Esophagus squamous epithelium (tissue), 5 donors: ENCODE data around the gene MCM3AP. TPM values are rescaled to one million over a fixed set of nuclear protein-coding genes. Genes with fewer than 3 reads are reported as not detected.

ENCODE experiments used
- DNase-seq: peaks from one replicate; lab custom pipeline; 2025; lab: John Stamatoyannopoulos, UW
- H3K27ac ChIP-seq, 4 donors: fragments of 200-600 bp; sonication (generic); one replicate each; pipeline ENCODE4 v1.5.1; 2016 to 2019; ENCODE audit warnings: mild to moderate bottlenecking in 1 of 4
- H3K27me3 ChIP-seq, 4 donors: fragments of 200-600 bp; sonication (generic); 1 replicate in 3 of 4; 2 replicates in 1 of 4; pipeline versions ENCODE4 v1.5.1 to v1.6.0; 2017 to 2021; ENCODE audit warnings: antibody characterized with exemption in 1 of 4
- H3K36me3 ChIP-seq, 3 donors: fragments of 200-600 bp; sonication (generic); one replicate each; pipeline ENCODE4 v1.5.1; 2016 to 2019
- H3K4me1 ChIP-seq, 3 donors: fragments of 200-600 bp; sonication (generic); one replicate each; pipeline ENCODE4 v1.5.1; 2017 to 2019
- H3K4me3 ChIP-seq, 4 donors: fragments of 200-600 bp; sonication (generic); 1 replicate in 3 of 4; 2 replicates in 1 of 4; pipeline ENCODE4 v1.5.1; 2016 to 2019; ENCODE audit warnings: mild to moderate bottlenecking in 2 of 4, moderate library complexity in 1 of 4
- H3K9me3 ChIP-seq, 3 donors: fragments of 200-600 bp; sonication (generic); one replicate each; pipeline ENCODE4 v1.5.1; 2016 to 2019
- POLR2A ChIP-seq, 4 donors: fragments of 450-650 bp; IDR thresholded peaks; one replicate each; pipeline ENCODE4 v1.6.1; 2017; ENCODE audit warnings: antibody characterized with exemption in 4 of 4, mild to moderate bottlenecking in 4 of 4, moderate library complexity in 3 of 4
- WGBS, 2 donors: methylation state at CpG; one replicate each; pipeline ENCODE4 v1.1.5; 2018; 5-methylcytosine and 5-hydroxymethylcytosine counted together
- intact Hi-C: fragments of 100-400 bp; cut with DNase I; formaldehyde crosslinking; loops from one replicate; pipeline ENCODE4 v1.15.0; 2022
- total RNA-seq, 4 donors: library from RNA; depleted of rRNA; stranded (reverse); fragments of >200 nt; gene quantifications; one replicate each; pipeline ENCODE4 v1.1.0, GENCODE V29; 2016
- TF ChIP-seq, protein P1 (sequence below), 6 experiments: fragments of 450-650 bp in 4 of 6; fragments of 200-600 bp in 2 of 6; sonication (generic) in 2 of 6; IDR thresholded peaks; one replicate each; pipeline ENCODE4 v1.5.1; 2016 to 2019; ENCODE audit warnings: antibody characterized with exemption in 6 of 6, mild to moderate bottlenecking in 4 of 6, moderate library complexity in 4 of 6
- donor health status: DM: yes; HTN: yes; CAD: no.

MCM3AP gene
- total RNA-seq, 4 donors from 2014 or later, result 31.3 to 72.7 (median 63.2) TPM

DNA sequence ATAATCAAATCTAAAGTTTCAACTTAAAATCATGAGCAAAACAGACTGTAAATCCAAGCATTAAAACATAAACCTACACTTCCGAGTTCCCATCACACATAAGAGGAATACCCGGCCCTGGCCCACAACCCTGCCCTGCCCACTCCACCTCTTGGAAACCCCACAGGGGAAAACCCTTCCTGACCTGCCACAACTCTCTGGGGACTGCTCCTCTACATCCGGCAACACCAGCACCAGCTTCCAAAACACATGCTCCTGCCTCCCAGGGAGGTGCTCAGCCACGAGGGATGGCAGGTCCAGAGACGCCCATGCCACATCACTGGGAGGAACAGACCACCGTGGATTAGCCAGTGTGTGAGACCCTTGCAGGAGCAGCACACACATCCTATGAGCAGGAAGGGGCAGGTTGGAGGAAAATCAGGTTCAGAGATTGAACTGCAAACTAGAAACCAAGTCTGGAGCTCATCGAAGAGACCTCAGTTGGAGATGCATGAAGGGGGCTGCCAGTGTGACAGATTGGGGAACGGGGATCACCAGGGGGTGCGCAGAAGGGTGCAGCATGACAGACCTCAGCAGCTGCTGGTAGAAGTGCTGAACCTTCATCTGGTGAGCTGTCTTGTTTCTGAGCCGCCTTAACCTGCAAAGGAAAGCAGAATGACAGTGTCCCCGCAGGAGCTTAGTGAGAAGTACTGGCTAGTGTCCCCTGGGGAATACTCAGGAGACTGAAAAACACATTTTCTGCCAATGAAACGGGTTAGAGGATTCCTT lies 31.0 kb downstream of the MCM3AP start:
- DNase-seq, result no peak
- intact Hi-C loops, result no loop called here
- peaks cover 41 to 100% (median 52%) of the 10 kb centered on the region in 3 donors for H3K36me3 ChIP-seq
- H3K9me3 ChIP-seq, result no peaks in the 10 kb centered on the region
- 86 to 88% methylated on average over 7 to 10 of the region's 12 CpGs for WGBS, 2 donors
- H3K27me3 ChIP-seq, result no peaks in the 10 kb centered on the region
- TF ChIP-seq POLR2A (IDR thresholded peaks at IDR 0.05), result no peak
- TF ChIP-seq, protein P1, sequence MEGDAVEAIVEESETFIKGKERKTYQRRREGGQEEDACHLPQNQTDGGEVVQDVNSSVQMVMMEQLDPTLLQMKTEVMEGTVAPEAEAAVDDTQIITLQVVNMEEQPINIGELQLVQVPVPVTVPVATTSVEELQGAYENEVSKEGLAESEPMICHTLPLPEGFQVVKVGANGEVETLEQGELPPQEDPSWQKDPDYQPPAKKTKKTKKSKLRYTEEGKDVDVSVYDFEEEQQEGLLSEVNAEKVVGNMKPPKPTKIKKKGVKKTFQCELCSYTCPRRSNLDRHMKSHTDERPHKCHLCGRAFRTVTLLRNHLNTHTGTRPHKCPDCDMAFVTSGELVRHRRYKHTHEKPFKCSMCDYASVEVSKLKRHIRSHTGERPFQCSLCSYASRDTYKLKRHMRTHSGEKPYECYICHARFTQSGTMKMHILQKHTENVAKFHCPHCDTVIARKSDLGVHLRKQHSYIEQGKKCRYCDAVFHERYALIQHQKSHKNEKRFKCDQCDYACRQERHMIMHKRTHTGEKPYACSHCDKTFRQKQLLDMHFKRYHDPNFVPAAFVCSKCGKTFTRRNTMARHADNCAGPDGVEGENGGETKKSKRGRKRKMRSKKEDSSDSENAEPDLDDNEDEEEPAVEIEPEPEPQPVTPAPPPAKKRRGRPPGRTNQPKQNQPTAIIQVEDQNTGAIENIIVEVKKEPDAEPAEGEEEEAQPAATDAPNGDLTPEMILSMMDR (IDR thresholded peaks at IDR 0.05), result no peak
- H3K4me1 ChIP-seq, result no peaks in the 10 kb centered on the region
- H3K27ac ChIP-seq, result no peak overlapping the region
- H3K4me3 ChIP-seq, result no peak overlapping the region

DNA sequence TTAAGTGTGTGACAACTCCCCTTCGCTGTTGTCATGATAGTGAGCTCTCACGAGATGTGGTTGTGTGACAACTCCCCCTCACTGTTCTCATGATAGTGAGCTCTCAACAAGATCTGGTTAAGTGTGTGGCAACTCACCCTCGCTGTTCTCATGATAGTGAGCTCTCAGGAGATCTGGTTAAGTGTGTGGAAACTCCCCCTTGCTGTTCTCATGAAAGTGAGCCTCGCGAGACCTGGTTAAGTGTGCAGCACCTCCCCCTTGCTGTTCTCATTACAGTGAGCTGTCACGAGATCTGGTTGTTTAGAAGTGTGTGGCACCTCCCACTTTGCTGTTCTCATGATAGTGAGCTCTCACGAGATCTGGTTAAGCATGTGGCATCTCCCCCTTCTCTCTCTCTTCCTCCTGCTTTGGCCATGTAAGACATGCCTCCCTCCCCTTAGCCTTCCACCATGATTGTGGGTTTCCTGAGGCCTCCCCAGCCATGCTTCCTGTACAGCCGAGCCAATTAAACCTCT lies 31.7 kb downstream of the MCM3AP start:
- TF ChIP-seq, protein P1 (IDR thresholded peaks at IDR 0.05), result no peak
- TF ChIP-seq POLR2A (IDR thresholded peaks at IDR 0.05), result no peak
- H3K4me1 ChIP-seq, result no peaks in the 10 kb centered on the region
- no peaks in the 10 kb centered on the region for H3K9me3 ChIP-seq
- no peaks in the 10 kb centered on the region for H3K27me3 ChIP-seq
- H3K4me3 ChIP-seq, result no peak overlapping the region
- DNase-seq, result no peak
- intact Hi-C loops, result no loop called here
- WGBS, 2 donors, result 61 to 73% methylated on average over 7 to 8 of the region's 8 CpGs
- H3K27ac ChIP-seq, result no peak overlapping the region
- H3K36me3 ChIP-seq, result peaks cover 41 to 100% (median 45%) of the 10 kb centered on the region in 3 donors

- Histone ChIP-seq H3K27ac (no peak overlapping the region), H3K27me3 (no peaks in the 10 kb centered on the region), H3K4me3 (no peak overlapping the region), H3K36me3 (peaks cover 41 to 100% (median 44%) of the 10 kb centered on the region in 3 donors), H3K9me3 (no peaks in the 10 kb centered on the region), H3K4me1 (no peaks in the 10 kb centered on the region)
- WGBS, 2 donors, result 86 to 93% methylated on average over 4 of the region's 4 CpGs
- intact Hi-C loops, result no loop called here
- TF ChIP-seq, protein P1 (IDR thresholded peaks at IDR 0.05), result no peak
- no peak for TF ChIP-seq POLR2A (IDR thresholded peaks at IDR 0.05)
- no peak for DNase-seq
Observed at GRCh38 chr21:46252840-46253239, 32.6 kb downstream of the MCM3AP start.

DNA sequence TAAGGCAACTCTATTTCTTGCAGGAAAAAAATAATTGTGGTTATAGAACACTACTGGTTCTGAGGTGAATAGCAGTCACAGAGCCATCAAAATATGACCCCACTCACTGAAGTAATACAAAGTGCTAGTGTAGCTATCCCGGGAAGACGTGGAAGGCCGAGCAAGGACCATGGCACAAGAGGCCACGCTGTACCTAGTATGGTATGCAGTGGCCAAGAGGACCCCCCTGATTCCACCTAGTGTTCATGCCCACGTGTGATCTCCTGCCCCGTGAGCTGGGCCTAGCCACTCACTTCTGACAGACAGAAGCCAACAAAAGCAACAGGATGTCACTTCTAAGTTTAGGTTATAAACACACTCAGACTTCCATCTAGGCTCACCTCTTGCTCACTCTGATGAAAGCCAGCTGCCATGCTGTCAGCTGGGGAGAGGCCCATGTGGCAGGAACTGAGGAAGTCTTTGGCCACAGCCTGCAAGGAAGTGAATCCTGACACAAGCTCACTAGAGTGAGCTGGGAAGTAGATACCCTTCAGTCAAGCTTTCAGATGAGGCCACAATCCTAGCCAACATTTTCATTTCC lies 35.2 kb downstream of the MCM3AP start:
- TF ChIP-seq, protein P1 (IDR thresholded peaks at IDR 0.05), result no peak
- TF ChIP-seq POLR2A (IDR thresholded peaks at IDR 0.05), result no peak
- no peak for DNase-seq
- intact Hi-C loops, result no loop called here
- H3K9me3 ChIP-seq, result no peaks in the 10 kb centered on the region
- 67 to 91% methylated on average over 6 of the region's 6 CpGs for WGBS, 2 donors
- no peaks in the 10 kb centered on the region for H3K27me3 ChIP-seq
- H3K4me1 ChIP-seq, result no peaks in the 10 kb centered on the region
- H3K27ac ChIP-seq, result no peak overlapping the region
- H3K36me3 ChIP-seq, result peaks cover 33 to 100% (median 37%) of the 10 kb centered on the region in 3 donors
- no peak overlapping the region for H3K4me3 ChIP-seq

- TF ChIP-seq, protein P1 (IDR thresholded peaks at IDR 0.05), result no peak
- Histone ChIP-seq H3K27me3 (no peaks in the 10 kb centered on the region), H3K9me3 (no peaks in the 10 kb centered on the region), H3K36me3 (peaks cover 34 to 100% (median 39%) of the 10 kb centered on the region in 3 donors), H3K4me1 (no peaks in the 10 kb centered on the region), H3K4me3 (no peak overlapping the region), H3K27ac (no peak overlapping the region)
- intact Hi-C loops, result no loop called here
- no peak for DNase-seq
- 92 to 97% methylated on average over 2 of the region's 2 CpGs for WGBS, 2 donors
Observed at GRCh38 chr21:46248827-46249226, 36.6 kb downstream of the MCM3AP start.
